ENCODE results near the gene MXD4. TPM values are rescaled to one million over a fixed set of nuclear protein-coding genes. Genes with fewer than 3 reads are reported as not detected.

MXD4 gene
- total and polyA plus RNA-seq, 9 of the 15 experiments (the other 6 are each of a cell fraction or from before 2014, with no cell fraction given), result 0.06 to 13.5 (median 5.9) TPM

DNA sequence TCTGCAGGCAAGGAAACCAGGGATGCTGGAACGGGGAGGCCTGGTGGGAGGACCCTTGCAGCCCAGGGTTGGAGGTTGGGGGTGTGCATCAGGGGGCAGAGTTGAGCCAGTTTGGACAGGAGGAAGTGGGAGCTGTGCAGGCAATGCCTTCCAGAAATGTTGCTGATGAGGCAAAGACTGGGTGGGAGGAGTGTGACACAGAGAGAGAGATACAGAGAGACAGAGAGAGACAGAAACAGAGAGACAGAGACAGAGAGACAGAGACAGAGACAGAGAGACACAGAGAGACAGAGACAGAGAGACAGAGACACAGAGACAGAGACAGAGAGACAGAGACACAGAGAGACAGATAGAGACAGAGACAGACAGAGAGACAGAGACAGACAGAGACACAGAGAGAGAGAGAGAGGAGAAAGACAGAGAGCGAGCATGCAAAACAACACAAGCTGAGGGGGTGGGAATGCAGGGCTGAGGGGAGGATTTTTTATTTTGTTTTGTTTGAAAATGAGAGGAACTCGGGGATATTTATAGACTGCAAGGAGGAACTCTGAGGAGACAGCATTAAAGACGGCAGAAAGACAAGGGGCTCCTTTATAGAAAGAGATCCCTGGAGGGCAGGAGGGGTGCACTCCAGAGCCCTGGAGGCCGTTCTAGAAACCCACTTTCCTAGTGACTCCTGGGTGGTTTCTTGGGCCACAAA is 18.1 kb downstream of the MXD4 start (continued):
- TF ChIP-seq, protein P1, sequence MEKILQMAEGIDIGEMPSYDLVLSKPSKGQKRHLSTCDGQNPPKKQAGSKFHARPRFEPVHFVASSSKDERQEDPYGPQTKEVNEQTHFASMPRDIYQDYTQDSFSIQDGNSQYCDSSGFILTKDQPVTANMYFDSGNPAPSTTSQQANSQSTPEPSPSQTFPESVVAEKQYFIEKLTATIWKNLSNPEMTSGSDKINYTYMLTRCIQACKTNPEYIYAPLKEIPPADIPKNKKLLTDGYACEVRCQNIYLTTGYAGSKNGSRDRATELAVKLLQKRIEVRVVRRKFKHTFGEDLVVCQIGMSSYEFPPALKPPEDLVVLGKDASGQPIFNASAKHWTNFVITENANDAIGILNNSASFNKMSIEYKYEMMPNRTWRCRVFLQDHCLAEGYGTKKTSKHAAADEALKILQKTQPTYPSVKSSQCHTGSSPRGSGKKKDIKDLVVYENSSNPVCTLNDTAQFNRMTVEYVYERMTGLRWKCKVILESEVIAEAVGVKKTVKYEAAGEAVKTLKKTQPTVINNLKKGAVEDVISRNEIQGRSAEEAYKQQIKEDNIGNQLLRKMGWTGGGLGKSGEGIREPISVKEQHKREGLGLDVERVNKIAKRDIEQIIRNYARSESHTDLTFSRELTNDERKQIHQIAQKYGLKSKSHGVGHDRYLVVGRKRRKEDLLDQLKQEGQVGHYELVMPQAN (IDR thresholded peaks at IDR 0.05; ENCODE audit: borderline replicate concordance), result peak; percentile 56; the same call in 1 of the 2 replicates
- TF ChIP-seq, protein P2, sequence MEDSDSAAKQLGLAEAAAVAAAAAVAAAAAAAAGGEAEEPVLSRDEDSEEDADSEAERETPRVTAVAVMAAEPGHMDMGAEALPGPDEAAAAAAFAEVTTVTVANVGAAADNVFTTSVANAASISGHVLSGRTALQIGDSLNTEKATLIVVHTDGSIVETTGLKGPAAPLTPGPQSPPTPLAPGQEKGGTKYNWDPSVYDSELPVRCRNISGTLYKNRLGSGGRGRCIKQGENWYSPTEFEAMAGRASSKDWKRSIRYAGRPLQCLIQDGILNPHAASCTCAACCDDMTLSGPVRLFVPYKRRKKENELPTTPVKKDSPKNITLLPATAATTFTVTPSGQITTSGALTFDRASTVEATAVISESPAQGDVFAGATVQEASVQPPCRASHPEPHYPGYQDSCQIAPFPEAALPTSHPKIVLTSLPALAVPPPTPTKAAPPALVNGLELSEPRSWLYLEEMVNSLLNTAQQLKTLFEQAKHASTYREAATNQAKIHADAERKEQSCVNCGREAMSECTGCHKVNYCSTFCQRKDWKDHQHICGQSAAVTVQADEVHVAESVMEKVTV (CRISPR knock-in tag; IDR thresholded peaks at IDR 0.05), result peak; percentile 14; the same call in 1 of the 2 replicates
- TF ChIP-seq SRSF3 (IDR thresholded peaks at IDR 0.05; ENCODE audit: insufficient read depth, low read length) (no peak), HLTF (IDR thresholded peaks at IDR 0.05) (peak; percentile 76; the same call in 1 of the 2 replicates), LEF1 (IDR thresholded peaks at IDR 0.05) (no peak), HDAC2 (IDR thresholded peaks at IDR 0.05) (peak; percentile 38; the same call in 1 of the 2 replicates), SMC3 (conservative IDR thresholded peaks at IDR 0.05; ENCODE audit: insufficient read depth, low read depth, low read length) (0 out of 2 replicates have a peak, but pooled peaks have one; percentile 10), TRIM28 (IDR thresholded peaks at IDR 0.05) (no peak), JUND (IDR thresholded peaks at IDR 0.05; ENCODE audit: borderline replicate concordance, low read depth, low read length) (peak; percentile 41; the same call in 1 of the 2 replicates), JUND (tag; IDR thresholded peaks at IDR 0.05; ENCODE audit: borderline replicate concordance, low read depth, low read length) (no peak), SRSF9 (IDR thresholded peaks at IDR 0.05; ENCODE audit: borderline replicate concordance, low read depth, low read length) (no peak), NFATC3 (IDR thresholded peaks at IDR 0.05) (0 out of 2 replicates have a peak, but pooled peaks have one; percentile 34), FIP1L1 (IDR thresholded peaks at IDR 0.05; ENCODE audit: low read depth, low read length, poor library complexity, severe bottlenecking) (no peak), ZNF232 (CRISPR knock-in tag; IDR thresholded peaks at IDR 0.05) (no peak), ARHGAP35 (IDR thresholded peaks at IDR 0.05; ENCODE audit: partially characterized antibody) (peak; percentile 37), SMARCE1 (IDR thresholded peaks at IDR 0.05) (0 out of 2 replicates have a peak, but pooled peaks have one; percentile 42), NCOA2 (IDR thresholded peaks at IDR 0.05; ENCODE audit: partially characterized antibody in 2 of 2) (no peak), GTF2A2 (tag; IDR thresholded peaks at IDR 0.05) (no peak), BMI1 (IDR thresholded peaks at IDR 0.05; ENCODE audit: low read length) (no peak)
- TF ChIP-seq, protein P3, sequence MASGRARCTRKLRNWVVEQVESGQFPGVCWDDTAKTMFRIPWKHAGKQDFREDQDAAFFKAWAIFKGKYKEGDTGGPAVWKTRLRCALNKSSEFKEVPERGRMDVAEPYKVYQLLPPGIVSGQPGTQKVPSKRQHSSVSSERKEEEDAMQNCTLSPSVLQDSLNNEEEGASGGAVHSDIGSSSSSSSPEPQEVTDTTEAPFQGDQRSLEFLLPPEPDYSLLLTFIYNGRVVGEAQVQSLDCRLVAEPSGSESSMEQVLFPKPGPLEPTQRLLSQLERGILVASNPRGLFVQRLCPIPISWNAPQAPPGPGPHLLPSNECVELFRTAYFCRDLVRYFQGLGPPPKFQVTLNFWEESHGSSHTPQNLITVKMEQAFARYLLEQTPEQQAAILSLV (tag; IDR thresholded peaks at IDR 0.05), result no peak
- TF ChIP-seq, protein P4, sequence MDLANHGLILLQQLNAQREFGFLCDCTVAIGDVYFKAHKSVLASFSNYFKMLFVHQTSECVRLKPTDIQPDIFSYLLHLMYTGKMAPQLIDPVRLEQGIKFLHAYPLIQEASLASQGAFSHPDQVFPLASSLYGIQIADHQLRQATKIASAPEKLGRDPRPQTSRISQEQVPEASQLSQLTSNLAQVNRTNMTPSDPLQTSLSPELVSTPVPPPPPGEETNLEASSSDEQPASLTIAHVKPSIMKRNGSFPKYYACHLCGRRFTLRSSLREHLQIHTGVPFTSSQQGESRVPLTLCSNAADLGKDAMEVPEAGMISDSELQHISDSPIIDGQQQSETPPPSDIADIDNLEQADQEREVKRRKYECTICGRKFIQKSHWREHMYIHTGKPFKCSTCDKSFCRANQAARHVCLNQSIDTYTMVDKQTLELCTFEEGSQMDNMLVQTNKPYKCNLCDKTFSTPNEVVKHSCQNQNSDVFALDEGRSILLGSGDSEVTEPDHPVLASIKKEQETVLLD (IDR thresholded peaks at IDR 0.05), result peak; percentile 44
- TF ChIP-seq, protein P5, sequence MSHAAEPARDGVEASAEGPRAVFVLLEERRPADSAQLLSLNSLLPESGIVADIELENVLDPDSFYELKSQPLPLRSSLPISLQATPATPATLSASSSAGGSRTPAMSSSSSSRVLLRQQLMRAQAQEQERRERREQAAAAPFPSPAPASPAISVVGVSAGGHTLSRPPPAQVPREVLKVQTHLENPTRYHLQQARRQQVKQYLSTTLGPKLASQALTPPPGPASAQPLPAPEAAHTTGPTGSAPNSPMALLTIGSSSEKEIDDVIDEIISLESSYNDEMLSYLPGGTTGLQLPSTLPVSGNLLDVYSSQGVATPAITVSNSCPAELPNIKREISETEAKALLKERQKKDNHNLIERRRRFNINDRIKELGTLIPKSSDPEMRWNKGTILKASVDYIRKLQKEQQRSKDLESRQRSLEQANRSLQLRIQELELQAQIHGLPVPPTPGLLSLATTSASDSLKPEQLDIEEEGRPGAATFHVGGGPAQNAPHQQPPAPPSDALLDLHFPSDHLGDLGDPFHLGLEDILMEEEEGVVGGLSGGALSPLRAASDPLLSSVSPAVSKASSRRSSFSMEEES (CRISPR knock-in tag; IDR thresholded peaks at IDR 0.05), result no peak

Measured in K562 (cell line).